Activated CD4-positive, alpha-beta memory T cell treated with anti-CD3 and anti-CD28 coated beads for 36 hours (primary cell): ENCODE data around the gene DYNC1LI1. TPM values are rescaled to one million over a fixed set of nuclear protein-coding genes. Genes with fewer than 3 reads are reported as not detected.
"Not testable (repeated sequence)": the region's sequence is repeated elsewhere in the genome, so short reads cannot be mapped to it uniquely, and the experiment has no call there.

Source experiments
- CTCF ChIA-PET: fragments of 350-600 bp; sonication (Branson Sonifier 250); formaldehyde crosslinking; loops from one replicate; lab custom pipeline; 2021; ENCODE audit warnings: antibody characterized with exemption, inconsistent platforms; lab: Charles Lee
- POLR2A ChIA-PET: fragments of 350-600 bp; sonication (Branson Sonifier 250); formaldehyde crosslinking; loops from one replicate; lab custom pipeline; 2021; ENCODE audit warnings: antibody characterized with exemption; lab: Charles Lee
- DNase-seq: peaks from one replicate; pipeline ENCODE4 v3.0.0-alpha.2; 2020
- H3K27ac Mint-ChIP-seq: one replicate; pipeline ENCODE4 v1.8.0; 2021; ENCODE audit warnings: mixed read lengths
- H3K27me3 Mint-ChIP-seq: one replicate; pipeline ENCODE4 v1.8.0; 2021; ENCODE audit warnings: mixed read lengths
- H3K36me3 Mint-ChIP-seq: one replicate; pipeline ENCODE4 v1.8.0; 2021; ENCODE audit warnings: mixed read lengths
- H3K4me1 Mint-ChIP-seq: one replicate; pipeline ENCODE4 v1.8.0; 2021; ENCODE audit warnings: low read depth, mixed read lengths
- H3K4me3 Mint-ChIP-seq: one replicate; pipeline ENCODE4 v1.8.0; 2021; ENCODE audit warnings: mild to moderate bottlenecking, mixed read lengths
- H3K9me3 Mint-ChIP-seq: one replicate; pipeline ENCODE4 v1.8.0; 2021; ENCODE audit warnings: mixed read lengths
- intact Hi-C: fragments of 100-400 bp; cut with micrococcal nuclease; formaldehyde crosslinking; loops from one replicate; pipeline ENCODE4 v1.15.1; 2023
- total RNA-seq, 2 experiments: library from RNA; stranded (reverse); gene quantifications; one replicate each; pipeline ENCODE4 v1.2.3, GENCODE V29; 2021

Gene DYNC1LI1
- total RNA-seq, 2 experiments from 2014 or later: 35.2 to 36.3 TPM

GRCh38 chr3:32516751-32517150 is 53.9 kb downstream of the DYNC1LI1 start:
- CTCF ChIA-PET, POLR2A ChIA-PET, H3K27ac Mint-ChIP-seq, DNase-seq, H3K4me3 Mint-ChIP-seq, H3K4me1 Mint-ChIP-seq, H3K36me3 Mint-ChIP-seq, intact Hi-C loops, H3K27me3 Mint-ChIP-seq, H3K9me3 Mint-ChIP-seq: not testable (repeated sequence)

GRCh38 chr3:32511005-32511404 is 59.7 kb downstream of the DYNC1LI1 start:
- Mint-ChIP-seq H3K9me3 (no peaks in the 10 kb centered on the region), H3K27ac (no peak overlapping the region), H3K4me3 (no peak overlapping the region), H3K27me3 (no peaks in the 10 kb centered on the region), H3K36me3 (no peaks in the 10 kb centered on the region), H3K4me1 (no peaks in the 10 kb centered on the region)
- ChIA-PET POLR2A (no interaction called here), CTCF (interaction anchor here (1.2 kb wide), 1 partner anchor 19 kb away, joined by 4 read pairs; no protein-coding TSS in a partner anchor)
- DNase-seq: no peak
- intact Hi-C loops: loop anchor here (5.0 kb wide), 1 partner anchor 421 kb away; no protein-coding TSS in a partner anchor

GRCh38 chr3:32510075-32510724 is 60.5 kb downstream of the DYNC1LI1 start:
- intact Hi-C loops: loop anchor here (1.0 to 5.0 kb wide), 3 partner anchors 154 to 422 kb away; no protein-coding TSS in a partner anchor
- Mint-ChIP-seq H3K9me3 (no peaks in the 10 kb centered on the region), H3K4me1 (no peaks in the 10 kb centered on the region), H3K36me3 (no peaks in the 10 kb centered on the region), H3K27ac (no peak overlapping the region), H3K4me3 (no peak overlapping the region), H3K27me3 (no peaks in the 10 kb centered on the region)
- ChIA-PET CTCF (interaction anchor here (0.6 to 1.2 kb wide), 9 partner anchors 12 to 169 kb away, joined by 3 to 8 read pairs (median 4); no protein-coding TSS in a partner anchor), POLR2A (interaction anchor here (0.9 kb wide), 1 partner anchor 40 kb away, joined by 3 read pairs; no protein-coding TSS in a partner anchor)
- DNase-seq: peak; percentile 78

- Mint-ChIP-seq H3K4me3 (no peak overlapping the region), H3K9me3 (no peaks in the 10 kb centered on the region), H3K27ac (no peak overlapping the region), H3K36me3 (no peaks in the 10 kb centered on the region), H3K27me3 (no peaks in the 10 kb centered on the region), H3K4me1 (peaks cover 3% of the 10 kb centered on the region)
- no peak for DNase-seq
- POLR2A ChIA-PET: no interaction called here
- intact Hi-C loops: no loop called here
- CTCF ChIA-PET: interaction anchor here (1.0 kb wide), 1 partner anchor 157 kb away, joined by 4 read pairs; no protein-coding TSS in a partner anchor
These were observed 61.9 kb downstream of the DYNC1LI1 start for GRCh38 chr3:32508711-32509110.

- H3K9me3 Mint-ChIP-seq: no peaks in the 10 kb centered on the region
- POLR2A ChIA-PET: interaction anchor here (0.6 kb wide), 1 partner anchor 10 kb away, joined by 4 read pairs; no protein-coding TSS in a partner anchor
- H3K4me1 Mint-ChIP-seq: peaks cover 7% of the 10 kb centered on the region
- H3K36me3 Mint-ChIP-seq: peaks cover 3% of the 10 kb centered on the region
- intact Hi-C loops: no loop called here
- H3K27me3 Mint-ChIP-seq: no peaks in the 10 kb centered on the region
- H3K27ac Mint-ChIP-seq: no peak overlapping the region
- CTCF ChIA-PET: no interaction called here
- no peak overlapping the region for H3K4me3 Mint-ChIP-seq
- no peak for DNase-seq
These were observed 64.2 kb downstream of the DYNC1LI1 start for GRCh38 chr3:32506466-32506865.

GRCh38 chr3:32502946-32503286 is 67.7 kb downstream of the DYNC1LI1 start:
- Mint-ChIP-seq H3K27ac (peak overlapping the region; percentile 97), H3K36me3 (peaks cover 6% of the 10 kb centered on the region), H3K4me1 (peaks cover 32% of the 10 kb centered on the region), H3K9me3 (no peaks in the 10 kb centered on the region), H3K4me3 (peak overlapping the region; percentile 100), H3K27me3 (no peaks in the 10 kb centered on the region)
- CTCF ChIA-PET: interaction anchor here (0.7 to 1.3 kb wide), 2 partner anchors 58 to 67 kb away, joined by 3 to 4 read pairs; no protein-coding TSS in a partner anchor
- POLR2A ChIA-PET: interaction anchor here (0.6 to 2.1 kb wide), 4 partner anchors 65 to 112 kb away, joined by 3 to 6 read pairs (median 4); partner anchors contain the start of genes CMTM7 and DYNC1LI1
- intact Hi-C loops: loop anchor here (1.0 to 5.0 kb wide), 4 partner anchors 36 to 326 kb away; partner anchors contain the start of genes CNOT10 and DYNC1LI1
- DNase-seq: no peak

- Mint-ChIP-seq H3K4me3 (peak within 1 kb of the TSS; percentile 100), H3K4me1 (peaks cover 32% of the 10 kb centered on the region), H3K27ac (peak within 1 kb of the TSS; percentile 97), H3K27me3 (no peaks in the 10 kb centered on the region), H3K36me3 (peaks cover 6% of the 10 kb centered on the region), H3K9me3 (no peaks in the 10 kb centered on the region)
- POLR2A ChIA-PET: interaction anchor here (0.6 to 2.1 kb wide), 7 partner anchors 14 to 273 kb away, joined by 3 to 6 read pairs (median 3); partner anchors contain the start of genes CMTM7 and DYNC1LI1
- intact Hi-C loops: loop anchor here (1.0 to 5.0 kb wide), 4 partner anchors 35 to 326 kb away; partner anchors contain the start of genes CNOT10 and DYNC1LI1
- CTCF ChIA-PET: interaction anchor here (0.7 to 1.3 kb wide), 3 partner anchors 58 to 130 kb away, joined by 3 to 7 read pairs (median 4); no protein-coding TSS in a partner anchor
- DNase-seq: peak; percentile 84
These were observed 68.3 kb downstream of the DYNC1LI1 start, which contains the start of gene CMTM6 for GRCh38 chr3:32502118-32502945. Gene CMTM6 (minus strand): TSS chr3:32502852. CDS start chr3:32502745, 107 bp downstream.

GRCh38 chr3:32501783-32502117 is 68.9 kb downstream of the DYNC1LI1 start:
- H3K4me1 Mint-ChIP-seq: peaks cover 35% of the 10 kb centered on the region
- H3K27me3 Mint-ChIP-seq: no peaks in the 10 kb centered on the region
- H3K9me3 Mint-ChIP-seq: no peaks in the 10 kb centered on the region
- POLR2A ChIA-PET: interaction anchor here (0.7 to 2.1 kb wide), 7 partner anchors 10 to 274 kb away, joined by 3 to 6 read pairs (median 3); partner anchors contain the start of genes CMTM7 and DYNC1LI1
- peak overlapping the region; percentile 97 for H3K27ac Mint-ChIP-seq
- peaks cover 7% of the 10 kb centered on the region for H3K36me3 Mint-ChIP-seq
- DNase-seq: no peak
- H3K4me3 Mint-ChIP-seq: peak overlapping the region; percentile 100
- CTCF ChIA-PET: interaction anchor here (0.9 to 1.1 kb wide), 2 partner anchors 130 to 183 kb away, joined by 3 to 7 read pairs; partner anchors contain the start of gene CNOT10
- intact Hi-C loops: loop anchor here (1.0 to 5.0 kb wide), 5 partner anchors 34 to 325 kb away; partner anchors contain the start of genes CNOT10 and DYNC1LI1

- Mint-ChIP-seq H3K4me3 (peak overlapping the region; percentile 100), H3K36me3 (peaks cover 12% of the 10 kb centered on the region), H3K27me3 (no peaks in the 10 kb centered on the region), H3K4me1 (peaks cover 40% of the 10 kb centered on the region), H3K9me3 (no peaks in the 10 kb centered on the region), H3K27ac (peak overlapping the region; percentile 97)
- ChIA-PET POLR2A (interaction anchor here (0.5 to 2.1 kb wide), 7 partner anchors 10 to 763 kb away, joined by 3 to 6 read pairs (median 3); partner anchors contain the start of gene CMTM7), CTCF (interaction anchor here (0.9 to 1.1 kb wide), 2 partner anchors 129 to 184 kb away, joined by 3 to 7 read pairs; partner anchors contain the start of gene CNOT10)
- no peak for DNase-seq
- intact Hi-C loops: loop anchor here (2.0 to 5.0 kb wide), 2 partner anchors 34 to 68 kb away; no protein-coding TSS in a partner anchor
These were observed 69.5 kb downstream of the DYNC1LI1 start for GRCh38 chr3:32500880-32501782.

GRCh38 chr3:32500231-32500630 is 70.4 kb downstream of the DYNC1LI1 start:
- POLR2A ChIA-PET: no interaction called here
- H3K9me3 Mint-ChIP-seq: no peaks in the 10 kb centered on the region
- peaks cover 14% of the 10 kb centered on the region for H3K36me3 Mint-ChIP-seq
- intact Hi-C loops: loop anchor here (2.0 to 5.0 kb wide), 2 partner anchors 33 to 67 kb away; no protein-coding TSS in a partner anchor
- no peaks in the 10 kb centered on the region for H3K27me3 Mint-ChIP-seq
- H3K27ac Mint-ChIP-seq: no peak overlapping the region
- CTCF ChIA-PET: no interaction called here
- H3K4me1 Mint-ChIP-seq: peaks cover 46% of the 10 kb centered on the region
- H3K4me3 Mint-ChIP-seq: peak overlapping the region; percentile 57
- DNase-seq: no peak
